GM18498 (cell line): ENCODE results near the gene PALM3.
"Not testable (repeated sequence)": the region's sequence is repeated elsewhere in the genome, so short reads cannot be mapped to it uniquely, and the experiment has no call there.

Experiments used
- ATAC-seq: cut with Tn5 transposase; IDR thresholded peaks from one replicate; pipeline ENCODE4 v1.9.1; 2021; ENCODE audit warnings: mild to moderate bottlenecking, moderate library complexity; ENCODE audit not compliant: unreplicated experiment

The PALM3 gene

GRCh38 chr19:14035706-14036105, 26.2 kb downstream of the PALM3 start:
- no peak for ATAC-seq

DNA sequence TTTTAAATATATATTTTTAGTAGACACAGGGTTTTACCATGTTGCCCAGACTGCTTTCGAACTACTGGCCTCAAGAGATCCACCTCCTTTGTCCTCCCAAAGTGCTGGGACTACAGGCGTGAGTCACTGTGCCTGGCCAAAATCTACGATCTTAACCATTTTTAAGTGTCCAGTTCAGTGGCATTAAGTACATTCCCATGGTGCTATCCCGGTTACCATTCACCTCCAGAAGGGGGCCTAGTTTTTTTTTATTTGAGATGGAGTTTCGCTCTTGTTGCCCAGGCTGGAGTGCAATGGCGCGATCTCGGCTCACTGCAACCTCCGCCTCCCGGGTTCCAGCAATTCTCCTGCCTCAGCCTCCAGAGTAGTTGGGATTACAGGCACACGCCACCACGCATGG, 26.7 kb downstream of the PALM3 start:
- ATAC-seq: not testable (repeated sequence)

- no peak for ATAC-seq
These were observed 27.9 kb downstream of the PALM3 start for GRCh38 chr19:14033946-14034345.

DNA sequence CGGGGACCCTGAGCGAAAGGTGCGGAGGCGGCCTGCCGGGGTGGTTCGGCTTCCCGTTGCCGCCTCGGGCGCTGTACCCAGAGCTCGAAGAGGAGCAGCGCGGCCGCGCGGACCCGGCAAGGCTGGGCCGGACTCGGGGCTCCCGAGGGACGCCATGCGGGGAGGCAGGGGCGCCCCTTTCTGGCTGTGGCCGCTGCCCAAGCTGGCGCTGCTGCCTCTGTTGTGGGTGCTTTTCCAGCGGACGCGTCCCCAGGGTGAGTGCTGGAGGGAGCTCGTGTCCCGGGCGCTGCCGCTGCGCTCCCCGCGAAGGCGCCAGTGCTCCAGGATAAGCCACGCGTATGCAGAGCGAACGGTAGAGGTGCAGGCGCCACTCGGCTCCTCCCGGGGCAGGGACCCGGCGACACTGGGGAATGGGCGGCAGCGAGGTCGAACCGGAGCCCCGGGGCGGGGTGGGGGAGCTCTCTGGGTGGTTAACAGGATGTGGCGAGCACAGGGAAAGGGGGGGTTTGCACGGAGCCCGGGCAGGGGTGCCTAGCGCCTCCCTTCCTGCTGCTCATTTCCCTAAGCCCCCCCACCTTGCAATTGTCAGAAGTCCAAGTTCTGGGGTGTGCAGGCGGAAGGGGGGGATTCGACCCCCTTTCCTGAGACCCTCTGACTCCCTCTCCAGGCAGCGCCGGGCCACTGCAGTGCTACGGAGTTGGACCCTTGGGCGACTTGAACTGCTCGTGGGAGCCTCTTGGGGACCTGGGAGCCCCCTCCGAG, 30.0 kb downstream of the PALM3 start, which contains the start of gene IL27RA:
Gene IL27RA, plus strand, starts transcription at position 44 of the 762 bp plus-strand sequence. Its CDS starts 111 bp downstream, at position 155.
- peak; percentile 70 for ATAC-seq

DNA sequence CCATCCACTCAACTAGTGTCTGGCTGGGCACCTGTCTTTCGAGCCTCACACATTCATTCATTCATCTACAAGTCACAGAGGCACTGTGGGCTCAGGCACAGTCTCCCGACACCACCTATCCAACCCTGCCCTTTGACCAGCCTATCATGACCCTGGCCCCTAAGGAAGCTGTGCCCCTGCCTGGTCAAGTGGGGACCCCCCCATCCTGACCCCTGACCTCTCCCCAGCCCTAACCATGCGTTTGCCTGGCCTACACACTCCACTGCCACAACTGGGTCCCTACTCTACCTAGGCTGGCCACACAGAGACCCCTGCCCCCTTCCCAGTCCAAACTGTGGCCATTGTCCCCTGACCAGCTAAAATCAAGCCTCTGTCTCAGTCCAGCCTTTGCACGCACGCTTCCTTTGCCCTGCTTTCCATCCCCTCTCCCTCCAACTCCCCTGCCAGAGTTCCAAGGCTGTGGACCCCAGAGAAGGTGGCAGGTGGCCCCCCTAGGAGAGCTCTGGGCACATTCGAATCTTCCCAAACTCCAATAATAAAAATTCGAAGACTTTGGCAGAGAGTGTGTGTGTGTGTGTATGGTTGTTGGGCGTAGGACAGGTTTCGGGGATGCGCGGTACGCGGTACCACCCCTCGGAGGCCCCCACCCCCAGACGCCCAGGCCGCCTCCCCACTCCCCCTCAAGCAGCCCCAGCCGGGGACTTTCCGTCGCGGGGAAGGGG, 30.7 kb downstream of the PALM3 start:
- no peak for ATAC-seq

- ATAC-seq: no peak
These were observed 33.0 kb downstream of the PALM3 start for GRCh38 chr19:14028901-14029300.

DNA sequence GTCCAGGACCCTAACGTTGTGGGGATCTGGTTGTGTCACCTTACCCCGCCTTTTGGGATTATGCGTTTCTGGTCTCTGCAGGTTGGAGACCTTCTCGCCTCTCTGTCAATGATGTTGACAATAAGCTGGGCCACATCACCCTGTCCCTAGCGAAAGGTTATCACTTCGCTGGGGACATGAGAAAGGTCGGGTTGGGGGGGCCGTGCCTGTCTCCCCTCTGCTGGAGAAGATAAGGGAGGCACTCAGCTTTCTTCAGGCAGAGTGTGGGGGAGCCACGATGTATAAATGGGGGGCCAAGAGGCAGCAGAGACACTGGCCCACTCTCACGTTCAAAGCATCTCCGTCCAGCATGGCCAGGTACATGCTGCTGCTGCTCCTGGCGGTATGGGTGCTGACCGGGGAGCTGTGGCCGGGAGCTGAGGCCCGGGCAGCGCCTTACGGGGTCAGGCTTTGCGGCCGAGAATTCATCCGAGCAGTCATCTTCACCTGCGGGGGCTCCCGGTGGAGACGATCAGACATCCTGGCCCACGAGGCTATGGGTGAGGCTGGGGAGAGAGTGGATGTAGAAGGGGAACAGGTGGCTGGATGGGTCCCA, 33.9 kb downstream of the PALM3 start, which contains the start of gene RLN3:
Gene RLN3, plus strand, starts transcription at position 293 of the 595 bp plus-strand sequence. Its CDS starts 57 bp downstream, at position 350.
- ATAC-seq: no peak

DNA sequence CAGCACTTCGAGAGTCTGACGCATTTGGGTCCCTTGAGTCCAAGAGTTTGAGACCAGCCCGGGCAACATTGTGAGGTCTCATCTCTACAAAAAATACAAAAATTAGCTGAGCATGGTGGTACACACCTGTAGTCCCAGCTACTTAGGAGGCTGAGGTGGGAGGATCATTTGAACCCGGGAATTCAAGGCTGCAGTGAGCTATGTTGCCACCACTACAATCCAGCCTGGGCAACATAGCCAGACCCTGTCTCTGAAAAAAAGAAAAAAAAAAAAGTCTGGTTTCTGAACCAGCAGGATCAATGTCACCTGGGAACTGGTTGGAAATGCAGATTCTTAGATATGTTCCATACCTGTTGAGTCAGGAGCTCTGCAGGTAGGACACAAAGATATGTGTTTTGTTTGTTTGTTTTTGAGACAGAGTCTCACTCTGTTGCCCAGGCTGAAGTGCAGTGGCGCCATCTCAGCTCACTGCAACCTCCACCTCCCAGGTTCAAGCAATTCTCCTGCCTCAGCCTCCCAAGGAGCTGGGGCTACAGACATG, 35.2 kb downstream of the PALM3 start:
- not testable (repeated sequence) for ATAC-seq

DNA sequence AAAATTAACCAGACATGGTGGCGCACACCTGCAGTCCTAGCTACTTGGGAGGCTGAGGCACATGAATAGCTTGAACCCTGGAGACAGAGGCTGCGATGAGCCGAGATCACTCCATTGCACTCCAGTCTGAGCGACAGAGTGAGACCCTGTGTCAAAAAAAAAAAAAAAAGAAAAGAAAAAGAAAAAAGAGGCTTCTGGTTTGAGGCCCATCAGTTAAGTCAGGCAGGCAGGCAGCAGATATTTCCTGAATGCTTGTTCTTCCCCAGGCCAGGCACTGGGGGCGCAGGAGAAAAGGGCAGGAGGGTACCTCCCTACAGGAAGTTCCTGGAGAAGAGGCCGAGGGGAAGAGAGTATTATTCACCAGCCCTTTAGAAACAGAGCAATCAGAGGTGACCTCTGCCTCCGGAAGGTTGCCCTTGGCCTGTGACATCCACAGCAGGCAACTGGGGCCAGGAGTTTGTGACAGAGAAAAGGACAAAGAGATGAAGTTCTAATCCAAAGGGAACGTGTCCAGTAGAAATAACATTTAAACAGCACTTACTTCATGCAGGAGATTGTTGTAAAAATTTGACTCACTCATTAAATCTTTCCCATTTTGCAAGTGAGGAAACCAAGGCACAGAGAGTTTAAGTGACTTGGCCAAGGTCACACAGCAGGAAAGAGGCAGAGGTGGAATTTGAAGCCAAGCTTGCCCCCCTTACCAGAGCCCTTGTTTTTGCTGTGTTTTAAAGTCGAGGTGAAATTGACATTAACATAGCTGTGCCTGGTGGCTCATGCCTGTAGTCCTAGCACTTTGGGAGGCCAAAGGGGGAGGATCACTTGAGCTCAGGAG, 38.3 kb downstream of the PALM3 start:
- ATAC-seq: no peak

- ATAC-seq: no peak
These were observed 39.4 kb downstream of the PALM3 start for GRCh38 chr19:14022469-14022868.

DNA sequence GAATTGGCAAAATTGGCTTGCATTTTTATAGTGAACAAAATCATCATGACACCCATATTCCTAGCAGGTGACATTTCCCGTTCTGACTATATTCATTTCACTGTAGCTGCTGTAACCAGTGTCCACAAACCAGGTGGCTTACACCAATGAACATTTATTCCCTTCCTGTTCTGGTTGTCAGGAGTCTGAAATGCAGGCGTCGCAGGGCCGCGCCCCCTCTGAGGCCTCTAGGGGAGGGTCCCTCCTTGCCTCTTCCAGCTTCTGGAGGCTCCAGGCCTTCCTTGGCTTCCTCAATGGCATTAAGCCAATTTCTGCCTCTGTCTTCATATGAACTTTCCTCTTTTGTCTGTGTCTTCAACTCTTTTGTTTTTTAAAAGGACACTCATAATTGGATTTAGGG, 40.4 kb downstream of the PALM3 start:
- no peak for ATAC-seq

GRCh38 chr19:14019739-14020138, 42.1 kb downstream of the PALM3 start:
- not testable (repeated sequence) for ATAC-seq

GRCh38 chr19:14019100-14019499, 42.8 kb downstream of the PALM3 start:
- ATAC-seq: no peak

DNA sequence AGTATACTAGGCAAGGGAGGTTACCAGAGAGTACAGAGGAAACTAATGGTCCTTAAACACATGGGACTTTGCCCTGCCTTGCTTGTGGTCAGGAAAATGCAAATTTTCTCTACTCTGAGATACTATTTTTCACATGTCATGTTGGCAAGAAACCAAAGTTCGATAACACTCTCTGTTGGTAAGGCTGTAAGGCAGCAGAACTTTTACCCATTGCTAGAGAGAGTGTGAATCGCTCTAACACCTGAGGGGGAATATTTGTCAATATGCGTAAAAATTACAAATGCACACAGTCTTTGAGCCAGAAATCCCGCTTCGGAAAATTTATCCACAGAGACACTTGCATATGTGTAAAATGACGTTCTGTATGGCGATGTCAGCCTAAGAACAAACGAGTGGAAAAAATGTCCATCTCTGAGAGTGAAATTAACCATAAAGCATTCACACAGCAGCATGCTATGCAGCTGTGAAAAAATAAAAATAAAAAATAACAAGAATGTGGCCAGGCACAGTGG, 46.3 kb downstream of the PALM3 start:
- peak; percentile 83 for ATAC-seq

GRCh38 chr19:14012378-14012915, 49.4 kb downstream of the PALM3 start:
- ATAC-seq: no peak

DNA sequence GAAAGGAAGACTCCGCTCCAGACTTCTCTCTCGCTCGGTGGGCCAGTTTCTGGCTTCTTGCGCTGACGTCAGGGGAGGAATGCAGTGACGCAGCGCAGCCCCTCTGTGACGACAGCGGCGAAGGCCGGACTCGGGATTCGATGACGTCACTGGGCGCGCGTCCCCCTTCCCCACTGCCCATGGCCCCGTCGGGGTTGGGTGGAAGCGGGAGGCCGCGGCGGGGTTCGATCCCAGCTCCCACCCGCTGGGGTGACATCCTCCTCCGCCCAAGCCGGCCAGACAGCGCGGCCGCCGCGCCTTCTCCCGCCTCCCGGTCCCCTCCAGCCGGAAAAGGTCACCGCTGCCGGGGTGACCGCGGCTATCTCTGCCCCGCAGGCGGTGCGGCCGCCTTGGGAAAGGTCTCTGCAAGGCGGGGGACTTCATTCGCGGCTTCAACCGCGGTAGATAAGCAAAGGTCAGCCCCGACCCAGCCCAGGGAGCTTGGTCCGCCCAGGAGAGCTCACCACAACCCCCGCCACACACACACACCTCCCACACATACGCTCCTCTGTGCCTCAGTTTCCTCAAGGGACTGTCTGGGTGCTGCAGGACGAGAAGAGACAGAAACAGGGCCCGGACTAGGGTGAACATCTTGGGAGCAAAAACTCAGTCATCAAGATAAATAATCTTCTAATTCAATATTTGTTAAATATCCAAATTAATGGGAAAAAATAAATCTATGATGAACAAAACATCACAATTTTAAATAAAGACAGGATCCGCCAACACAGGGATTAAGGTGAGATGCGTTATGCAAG, 54.9 kb downstream of the PALM3 start:
- peak; percentile 38 for ATAC-seq

DNA sequence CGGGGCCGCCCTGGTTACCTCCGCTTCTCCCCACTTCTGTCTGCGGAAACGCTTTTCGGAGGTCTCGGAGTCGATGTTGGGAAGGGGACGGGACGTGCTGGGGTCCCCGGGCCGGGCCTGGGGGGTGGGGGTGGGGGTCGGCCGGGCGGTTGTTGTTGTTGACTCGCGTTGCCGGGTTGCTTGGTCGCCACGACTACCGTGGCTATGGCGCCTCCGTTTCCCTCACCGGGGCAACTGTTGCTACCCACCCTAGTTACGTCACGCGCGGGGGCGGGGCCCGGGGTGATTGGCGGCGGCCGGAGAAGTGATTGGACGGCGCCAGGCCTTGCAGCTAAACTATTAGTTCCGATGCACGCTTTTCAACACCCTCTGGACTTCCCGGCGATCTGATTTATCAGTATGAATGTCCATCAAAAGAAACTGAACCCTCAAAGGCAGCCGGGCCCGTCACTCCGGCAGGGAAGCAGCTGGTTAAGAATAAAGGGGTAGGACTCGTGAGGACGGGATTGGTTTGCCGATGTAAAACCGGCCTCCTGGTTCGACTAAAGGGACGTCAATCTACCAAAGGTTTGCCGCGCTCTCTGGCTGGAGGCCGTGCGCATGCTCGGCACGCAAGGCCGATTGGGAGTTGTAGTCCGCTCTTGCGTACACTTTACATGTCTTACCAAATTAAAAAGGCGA, 55.7 kb downstream of the PALM3 start, which contains the start of gene RFX1:
Gene RFX1, minus strand, starts transcription at position 236 of the 681 bp plus-strand sequence. CDS start 12,477 bp downstream, outside the sequence.
- ATAC-seq: peak; percentile 75

DNA sequence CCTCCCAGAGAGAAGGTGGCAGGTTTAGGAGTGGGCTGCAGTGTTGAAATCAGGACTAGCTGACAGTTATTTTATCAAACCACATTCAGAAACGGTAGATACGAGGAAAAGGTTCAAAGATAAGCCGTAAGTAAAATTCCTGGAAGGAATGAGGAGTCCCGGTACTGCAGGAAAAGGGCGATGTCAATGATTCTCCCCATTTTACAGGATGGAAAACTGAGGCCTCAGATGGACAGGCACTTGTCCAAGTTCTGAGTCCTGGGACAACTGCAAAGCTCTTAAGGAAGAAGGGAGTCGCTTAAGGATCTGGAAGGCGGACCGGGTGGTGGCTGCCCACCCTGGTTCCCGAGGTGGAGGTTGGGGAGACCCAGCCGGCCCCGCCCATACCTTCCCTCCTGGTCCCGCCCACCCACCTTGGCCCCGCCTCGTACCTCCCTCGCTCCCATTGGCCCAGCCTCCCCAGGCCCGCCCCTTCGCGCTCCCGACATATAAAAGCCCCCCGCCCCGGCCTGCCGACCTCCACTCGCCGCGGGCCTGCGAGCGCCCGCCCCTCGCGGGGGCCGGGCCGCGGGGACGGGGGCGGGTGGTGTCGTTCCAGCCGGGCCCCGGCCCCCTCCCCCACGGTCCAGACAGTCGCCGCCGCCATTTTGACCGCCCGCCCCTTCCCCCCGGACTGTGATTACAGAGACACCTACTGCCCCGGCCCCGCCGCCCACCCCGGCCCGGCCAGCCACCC, 56.4 kb downstream of the PALM3 start:
- peak; percentile 39 for ATAC-seq
